HFF-Myc (cell line): ENCODE measurements around the gene POLR1C.
"Not testable (repeated sequence)": the region's sequence is repeated elsewhere in the genome, so short reads cannot be mapped to it uniquely, and the experiment has no call there.

Experiments used
- DNase-seq: peaks from one replicate; pipeline ENCODE4 v3.0.0-alpha.2; 2011; ENCODE audit warnings: low read depth; ENCODE audit errors: extremely low read depth
- H3K4me3 ChIP-seq: replicated peaks from 2 replicates; pipeline ENCODE4 v1.5.1; 2011; ENCODE audit warnings: low read depth, mild to moderate bottlenecking, control low read depth, low read length
- CTCF ChIP-seq: IDR thresholded peaks from 2 replicates; pipeline ENCODE4 v1.5.1; 2012; ENCODE audit warnings: mild to moderate bottlenecking, low read depth, low read length, control low read depth; ENCODE audit errors: missing control alignments

The POLR1C gene

GRCh38 chr6:43497689-43498088, 19.2 kb upstream of the POLR1C start:
- H3K4me3 ChIP-seq, result no peak overlapping the region
- TF ChIP-seq CTCF, result no peak
- DNase-seq, result no peak

GRCh38 chr6:43498291-43498690, 18.6 kb upstream of the POLR1C start:
- DNase-seq, H3K4me3 ChIP-seq: not testable (repeated sequence)

GRCh38 chr6:43499028-43499815, 17.7 kb upstream of the POLR1C start:
- DNase-seq, result no peak
- no peak for TF ChIP-seq CTCF
- H3K4me3 ChIP-seq, result no peak overlapping the region

GRCh38 chr6:43500921-43501320, 16.0 kb upstream of the POLR1C start:
- no peak for DNase-seq
- H3K4me3 ChIP-seq, result no peak overlapping the region
- TF ChIP-seq CTCF, result no peak

GRCh38 chr6:43502666-43503065, 14.2 kb upstream of the POLR1C start:
- no peak for TF ChIP-seq CTCF
- no peak for DNase-seq
- no peak overlapping the region for H3K4me3 ChIP-seq

- no peak for DNase-seq
- H3K4me3 ChIP-seq, result no peak overlapping the region
- TF ChIP-seq CTCF, result no peak
These were observed 13.4 kb upstream of the POLR1C start for GRCh38 chr6:43503443-43503842.

- TF ChIP-seq CTCF, result no peak
- DNase-seq, result no peak
- no peak overlapping the region for H3K4me3 ChIP-seq
These were observed 11.9 kb upstream of the POLR1C start for GRCh38 chr6:43504756-43505593.
